Upper lobe of right lung (tissue), 1 donor: Measurements from ENCODE around the gene GAL3ST3. TPM values are rescaled to one million over a fixed set of nuclear protein-coding genes. Genes with fewer than 3 reads are reported as not detected.

Source experiments
- ATAC-seq: fragments of 200-7000 bp; cut with Tn5 transposase; one replicate; pipeline ENCODE4 v1.9.1; 2020; ENCODE audit warnings: mild to moderate bottlenecking, moderate library complexity
- DNase-seq: peaks from one replicate; pipeline ENCODE4 v3.0.0-alpha.2; 2020
- H3K27ac ChIP-seq: fragments of 200-600 bp; one replicate; pipeline ENCODE4 v1.8.0; 2022
- H3K27me3 ChIP-seq: fragments of 200-600 bp; one replicate; pipeline ENCODE4 v1.8.0; 2022; ENCODE audit warnings: mild to moderate bottlenecking
- H3K36me3 ChIP-seq: fragments of 200-600 bp; one replicate; pipeline ENCODE4 v1.8.0; 2022
- H3K4me1 ChIP-seq: fragments of 200-600 bp; one replicate; pipeline ENCODE4 v1.8.0; 2022
- H3K4me3 ChIP-seq: fragments of 200-600 bp; one replicate; pipeline ENCODE4 v1.8.0; 2022; ENCODE audit warnings: mild to moderate bottlenecking
- H3K9me3 ChIP-seq: fragments of 200-600 bp; one replicate; pipeline ENCODE4 v1.8.0; 2022
- intact Hi-C: fragments of 100-400 bp; cut with DNase I; formaldehyde crosslinking; loops from one replicate; pipeline ENCODE4 v1.11.0; 2022
- total RNA-seq: library from RNA; stranded (reverse); fragmentation: NEBNext Ultra II Directional; extraction: Animal tissue kit (Norgen Biotek cat#: 25700); gene quantifications from one replicate; pipeline ENCODE4 v1.2.1, GENCODE V29; 2021
- TF ChIP-seq, protein P1 (sequence below): fragments of 200-600 bp; IDR thresholded peaks from one replicate; pipeline ENCODE4 v1.8.0; 2022; ENCODE audit warnings: antibody characterized with exemption
- donor health status: DM: no; HTN: yes; CAD: no; lungs with severe emphysema.

The GAL3ST3 gene
- total RNA-seq, 1 donor from 2014 or later = not detected

DNA sequence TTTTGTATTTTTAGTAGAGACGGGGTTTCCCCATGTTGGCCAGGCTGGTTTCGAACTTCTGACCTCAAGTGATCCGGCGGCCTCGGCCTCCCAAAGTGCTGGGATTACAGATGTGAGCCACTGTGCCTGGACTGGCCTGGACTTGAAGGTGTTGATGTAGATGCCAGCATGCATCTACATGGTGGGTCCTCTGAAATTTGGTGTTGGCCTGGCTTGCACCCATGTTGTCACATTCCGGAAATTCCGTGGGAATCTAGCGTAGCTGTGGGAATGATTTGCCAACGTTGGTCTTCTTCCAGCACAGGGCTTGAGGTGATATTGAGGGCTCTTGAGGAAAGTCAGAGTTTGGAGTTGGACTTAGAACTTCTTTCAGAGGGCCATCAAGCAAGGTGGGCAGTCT, 27.6 kb upstream of the GAL3ST3 start:
- intact Hi-C loops = no loop called here
- ATAC-seq (peak; percentile 12), DNase-seq (no peak)
- no peak overlapping the region for H3K27ac ChIP-seq
- TF ChIP-seq, protein P1, sequence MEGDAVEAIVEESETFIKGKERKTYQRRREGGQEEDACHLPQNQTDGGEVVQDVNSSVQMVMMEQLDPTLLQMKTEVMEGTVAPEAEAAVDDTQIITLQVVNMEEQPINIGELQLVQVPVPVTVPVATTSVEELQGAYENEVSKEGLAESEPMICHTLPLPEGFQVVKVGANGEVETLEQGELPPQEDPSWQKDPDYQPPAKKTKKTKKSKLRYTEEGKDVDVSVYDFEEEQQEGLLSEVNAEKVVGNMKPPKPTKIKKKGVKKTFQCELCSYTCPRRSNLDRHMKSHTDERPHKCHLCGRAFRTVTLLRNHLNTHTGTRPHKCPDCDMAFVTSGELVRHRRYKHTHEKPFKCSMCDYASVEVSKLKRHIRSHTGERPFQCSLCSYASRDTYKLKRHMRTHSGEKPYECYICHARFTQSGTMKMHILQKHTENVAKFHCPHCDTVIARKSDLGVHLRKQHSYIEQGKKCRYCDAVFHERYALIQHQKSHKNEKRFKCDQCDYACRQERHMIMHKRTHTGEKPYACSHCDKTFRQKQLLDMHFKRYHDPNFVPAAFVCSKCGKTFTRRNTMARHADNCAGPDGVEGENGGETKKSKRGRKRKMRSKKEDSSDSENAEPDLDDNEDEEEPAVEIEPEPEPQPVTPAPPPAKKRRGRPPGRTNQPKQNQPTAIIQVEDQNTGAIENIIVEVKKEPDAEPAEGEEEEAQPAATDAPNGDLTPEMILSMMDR = no peak
- no peaks in the 10 kb centered on the region for H3K27me3 ChIP-seq
- no peaks in the 10 kb centered on the region for H3K9me3 ChIP-seq
- H3K4me1 ChIP-seq = peaks cover 17% of the 10 kb centered on the region
- H3K36me3 ChIP-seq = peaks cover 8% of the 10 kb centered on the region
- no peak overlapping the region for H3K4me3 ChIP-seq

DNA sequence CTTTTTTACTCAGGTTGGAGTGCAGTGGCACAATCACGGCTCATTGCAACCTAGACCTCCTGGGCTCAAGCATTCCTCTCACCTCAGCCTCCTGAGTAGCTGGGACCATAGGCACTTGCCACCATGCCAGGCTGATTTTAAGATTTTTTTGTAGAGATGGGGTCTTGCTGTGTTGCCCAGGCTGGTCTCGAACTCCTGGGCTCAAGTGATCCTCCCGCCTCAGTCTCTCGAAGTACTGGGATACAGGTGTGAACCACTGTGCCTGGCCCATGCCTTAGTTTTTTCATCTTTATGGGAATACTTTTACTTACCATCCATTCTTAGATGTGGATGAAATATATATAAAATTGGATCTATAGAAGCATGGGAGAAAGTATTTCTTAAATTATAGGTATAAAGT, 26.3 kb upstream of the GAL3ST3 start:
- no peak overlapping the region for H3K4me3 ChIP-seq
- H3K36me3 ChIP-seq = peaks cover 8% of the 10 kb centered on the region
- H3K27ac ChIP-seq = no peak overlapping the region
- TF ChIP-seq, protein P1 = no peak
- no peaks in the 10 kb centered on the region for H3K9me3 ChIP-seq
- intact Hi-C loops = no loop called here
- DNase-seq = no peak
- no peaks in the 10 kb centered on the region for H3K27me3 ChIP-seq
- ATAC-seq = no peak
- peaks cover 10% of the 10 kb centered on the region for H3K4me1 ChIP-seq

DNA sequence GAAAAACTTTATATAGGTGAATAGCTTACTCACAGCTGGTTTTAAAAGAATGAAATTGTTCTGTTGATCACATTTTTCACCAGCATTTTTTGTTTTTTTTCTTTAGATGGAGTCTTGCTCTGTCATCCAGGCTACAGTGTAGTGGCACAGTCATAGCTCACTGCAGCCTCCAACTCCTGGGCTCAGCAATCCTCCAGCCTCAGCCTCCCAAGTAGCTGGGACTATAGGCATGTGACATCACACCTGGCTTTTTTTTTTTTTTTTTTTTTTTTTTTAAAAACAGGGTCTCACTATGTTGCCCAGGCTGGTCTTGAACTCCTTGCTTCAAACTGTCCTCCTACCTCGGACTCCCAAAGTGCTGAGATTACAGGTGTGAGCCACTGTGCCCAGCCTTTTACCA, 24.7 kb upstream of the GAL3ST3 start:
- H3K27me3 ChIP-seq = no peaks in the 10 kb centered on the region
- H3K4me3 ChIP-seq = no peak overlapping the region
- intact Hi-C loops = no loop called here
- TF ChIP-seq, protein P1 = no peak
- H3K27ac ChIP-seq = no peak overlapping the region
- DNase-seq = no peak
- H3K4me1 ChIP-seq = peaks cover 17% of the 10 kb centered on the region
- H3K9me3 ChIP-seq = no peaks in the 10 kb centered on the region
- peaks cover 12% of the 10 kb centered on the region for H3K36me3 ChIP-seq
- ATAC-seq = no peak

DNA sequence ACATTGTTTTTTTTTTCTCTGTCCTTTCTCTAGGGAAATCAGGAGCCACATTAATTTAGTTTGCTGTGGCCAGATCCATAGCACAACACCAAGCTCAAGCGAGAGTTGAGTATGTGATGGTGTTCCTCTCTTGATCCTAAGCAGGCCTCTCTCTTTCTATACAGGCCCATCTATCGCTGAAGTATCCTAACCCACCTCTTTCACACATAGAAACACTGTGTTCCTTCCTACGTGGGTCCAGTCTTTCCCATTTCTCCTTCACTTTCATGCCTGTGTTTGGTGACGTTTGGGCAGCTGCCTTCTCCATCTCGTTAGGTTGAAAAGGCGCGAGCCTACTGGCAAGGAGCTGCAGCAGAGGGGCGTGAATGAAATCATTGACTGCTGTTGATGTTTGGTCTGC, 23.6 kb upstream of the GAL3ST3 start:
- Histone ChIP-seq H3K27ac (no peak overlapping the region), H3K9me3 (no peaks in the 10 kb centered on the region), H3K36me3 (peaks cover 23% of the 10 kb centered on the region), H3K4me3 (no peak overlapping the region), H3K27me3 (no peaks in the 10 kb centered on the region), H3K4me1 (peaks cover 26% of the 10 kb centered on the region)
- no peak for ATAC-seq
- intact Hi-C loops = no loop called here
- TF ChIP-seq, protein P1 = no peak
- DNase-seq = no peak

DNA sequence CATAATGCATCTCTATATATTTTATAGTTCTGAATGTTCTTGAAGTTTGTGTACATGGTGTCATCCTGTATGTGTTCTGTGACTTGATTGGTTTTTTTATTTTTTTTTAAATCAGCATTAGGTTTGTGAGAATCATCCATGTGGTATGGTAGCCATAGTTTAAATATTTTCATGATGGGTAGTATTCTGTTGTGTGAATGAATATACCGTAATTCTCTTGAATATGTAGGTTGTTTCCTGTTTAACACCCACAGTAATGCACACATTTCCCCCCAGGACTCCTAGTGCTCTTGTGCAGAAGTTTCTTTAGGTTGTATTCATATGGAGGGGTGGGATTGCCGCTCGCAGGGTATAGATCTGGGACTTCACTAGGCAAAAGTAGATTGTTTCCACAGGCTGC, 23.1 kb upstream of the GAL3ST3 start:
- no peak for ATAC-seq
- Histone ChIP-seq H3K36me3 (peaks cover 28% of the 10 kb centered on the region), H3K27ac (peak overlapping the region; percentile 83), H3K4me3 (peak overlapping the region; percentile 82), H3K27me3 (no peaks in the 10 kb centered on the region), H3K4me1 (peaks cover 26% of the 10 kb centered on the region), H3K9me3 (no peaks in the 10 kb centered on the region)
- intact Hi-C loops = no loop called here
- TF ChIP-seq, protein P1 = no peak
- no peak for DNase-seq

DNA sequence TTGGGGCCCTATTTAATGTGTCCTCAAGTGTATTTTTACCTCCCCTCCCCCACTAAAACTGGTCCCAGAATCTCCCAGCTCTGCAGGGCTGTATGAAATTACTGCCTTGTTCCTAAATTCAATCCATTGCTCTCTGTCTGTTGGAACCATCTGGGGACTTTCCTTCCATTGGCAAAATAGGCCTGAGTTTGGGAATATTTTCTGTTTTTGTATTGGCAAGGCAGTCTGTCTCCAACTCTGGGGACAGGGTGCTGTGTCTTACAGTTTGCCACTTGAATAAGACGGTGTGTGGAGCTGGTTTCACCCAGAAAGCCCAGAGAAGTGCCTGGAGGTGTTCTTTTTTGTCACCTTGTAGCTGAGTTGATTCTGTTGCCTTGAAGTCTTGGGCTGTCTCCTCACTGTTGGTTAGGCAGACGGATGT, 22.4 kb upstream of the GAL3ST3 start:
- Histone ChIP-seq H3K4me1 (peaks cover 26% of the 10 kb centered on the region), H3K27me3 (no peaks in the 10 kb centered on the region), H3K36me3 (peaks cover 35% of the 10 kb centered on the region), H3K27ac (peak overlapping the region; percentile 83), H3K4me3 (peak overlapping the region; percentile 82), H3K9me3 (no peaks in the 10 kb centered on the region)
- no peak for ATAC-seq
- TF ChIP-seq, protein P1 = no peak
- DNase-seq = no peak
- intact Hi-C loops = no loop called here
